H1 (cell line): ENCODE measurements around the gene RBM24. TPM values are rescaled to one million over a fixed set of nuclear protein-coding genes. Genes with fewer than 3 reads are reported as not detected.

Source experiments
- CTCF ChIA-PET: fragments of 300-600 bp; sonication (Branson Sonifier 250); formaldehyde crosslinking; loops from one replicate; lab custom pipeline; 2021; ENCODE audit not compliant: partially characterized antibody; lab: Charles Lee
- POLR2A ChIA-PET: fragments of 300-600 bp; sonication (Branson Sonifier 250); formaldehyde crosslinking; loops from one replicate; lab custom pipeline; 2021; ENCODE audit warnings: inconsistent platforms; ENCODE audit not compliant: partially characterized antibody; lab: Charles Lee
- DNase-seq, 2 experiments: peaks; one replicate each; pipeline versions ENCODE4 v3.0.0 to v3.0.0-alpha.2; 2010 to 2022; ENCODE audit warnings: low spot score in 2 of 2, low read depth in 1 of 2, mixed read lengths in 1 of 2
- FAIRE-seq: peaks from 2 replicates; lab custom pipeline; 2011; peaks lifted over from hg19 to GRCh38; lab: Jason Lieb, UNC
- H2AFZ ChIP-seq: 2 replicates; pipeline ENCODE4 v1.8.1; 2012; ENCODE audit warnings: low read length, inconsistent platforms
- H2AK5ac ChIP-seq: 2 replicates; pipeline ENCODE4 v1.6.1; 2013; ENCODE audit warnings: low read depth, low read length
- H2BK120ac ChIP-seq: replicated peaks from 2 replicates; pipeline ENCODE3; 2013; ENCODE audit warnings: low read depth, low read length, inconsistent platforms
- H2BK12ac ChIP-seq: 2 replicates; pipeline ENCODE4 v1.6.1; 2013; ENCODE audit warnings: low read depth, low read length
- H2BK15ac ChIP-seq: 2 replicates; pipeline ENCODE4 v1.6.1; 2013; ENCODE audit warnings: low read length
- H2BK20ac ChIP-seq: 2 replicates; pipeline ENCODE4 v1.6.1; 2013; ENCODE audit warnings: low read length
- H2BK5ac ChIP-seq: 2 replicates; pipeline ENCODE4 v1.6.1; 2013; ENCODE audit warnings: low read depth, low read length
- H3K14ac ChIP-seq: 2 replicates; pipeline ENCODE4 v1.6.1; 2013; ENCODE audit warnings: inconsistent platforms; ENCODE audit not compliant: insufficient read length
- H3K18ac ChIP-seq: 2 replicates; pipeline ENCODE4 v1.6.1; 2013; ENCODE audit warnings: low read length; ENCODE audit errors: extremely low read depth
- H3K23ac ChIP-seq: 2 replicates; pipeline ENCODE4 v1.6.1; 2013; ENCODE audit warnings: inconsistent platforms; ENCODE audit not compliant: insufficient read length
- H3K23me2 ChIP-seq: 2 replicates; pipeline ENCODE4 v1.6.1; 2013; ENCODE audit warnings: low read depth, low read length
- H3K27ac ChIP-seq: 2 replicates; pipeline ENCODE4 v1.6.1; 2011; ENCODE audit warnings: low read depth, low read length, inconsistent platforms
- H3K27me3 ChIP-seq, 4 experiments: replicated peaks in 1 of 4; 1 replicate in 1 of 4; 2 replicates in 3 of 4; pipeline versions ENCODE4 v1.6.1 to v1.8.1; 2011 to 2013; ENCODE audit warnings: low read length in 3 of 4, mild to moderate bottlenecking in 3 of 4, inconsistent platforms in 2 of 4, mixed read lengths in 2 of 4, moderate library complexity in 1 of 4; ENCODE audit not compliant: control insufficient read depth in 3 of 4, insufficient read depth in 3 of 4; ENCODE audit errors: extremely low read depth in 1 of 4
- H3K36me3 ChIP-seq, 4 experiments: 2 replicates each; pipeline versions ENCODE4 v1.6.1 to v1.8.1; 2011 to 2013; ENCODE audit warnings: mild to moderate bottlenecking in 4 of 4, low read length in 3 of 4, moderate library complexity in 2 of 4, control low read depth in 1 of 4, inconsistent platforms in 1 of 4; ENCODE audit not compliant: insufficient read depth in 4 of 4, control insufficient read depth in 2 of 4
- H3K4ac ChIP-seq: replicated peaks from 2 replicates; pipeline ENCODE3; 2013; ENCODE audit warnings: low read length, low read depth, mixed read lengths, inconsistent platforms; ENCODE audit not compliant: insufficient read length
- H3K4me1 ChIP-seq, 4 experiments: replicated peaks in 1 of 4; 1 replicate in 1 of 4; 2 replicates in 3 of 4; pipeline versions ENCODE4 v1.6.1 to v1.8.1; 2011 to 2013; ENCODE audit warnings: low read length in 3 of 4, inconsistent platforms in 2 of 4, mixed read lengths in 1 of 4; ENCODE audit not compliant: insufficient read depth in 4 of 4, control insufficient read depth in 3 of 4
- H3K4me2 ChIP-seq, 2 experiments: 2 replicates each; pipeline versions ENCODE4 v1.6.1 to v1.8.1; 2011 to 2013; ENCODE audit warnings: low read depth in 2 of 2, low read length in 2 of 2, control low read depth in 1 of 2, inconsistent platforms in 1 of 2, mild to moderate bottlenecking in 1 of 2; ENCODE audit not compliant: insufficient read depth in 1 of 2
- H3K4me3 ChIP-seq, 4 experiments: fragments of 200-600, 300-600 bp in 1 of 4; sonication (generic), shearing (Covaris generic), sonication (Bioruptor Twin) in 1 of 4; 2 replicates each; pipeline versions ENCODE4 v1.5.1 to v1.8.1; 2011 to 2016; ENCODE audit warnings: low read length in 4 of 4, low read depth in 3 of 4, control low read depth in 2 of 4, inconsistent platforms in 2 of 4, mild to moderate bottlenecking in 2 of 4, mixed read lengths in 1 of 4, moderate library complexity in 1 of 4; ENCODE audit not compliant: insufficient read depth in 2 of 4; ENCODE audit errors: extremely low read depth in 1 of 4
- H3K56ac ChIP-seq: replicated peaks from 2 replicates; pipeline ENCODE3; 2013; ENCODE audit warnings: low read depth, mild to moderate bottlenecking, mixed read lengths, low read length, inconsistent platforms; ENCODE audit not compliant: insufficient read length
- H3K79me1 ChIP-seq: 2 replicates; pipeline ENCODE4 v1.6.1; 2013; ENCODE audit warnings: low read depth, low read length, control low read depth
- H3K79me2 ChIP-seq, 2 experiments: 2 replicates each; pipeline versions ENCODE4 v1.6.1 to v1.8.1; 2012 to 2013; ENCODE audit warnings: low read length in 2 of 2, mild to moderate bottlenecking in 2 of 2, inconsistent platforms in 1 of 2; ENCODE audit not compliant: insufficient read depth in 2 of 2, control insufficient read depth in 1 of 2
- H3K9ac ChIP-seq, 4 experiments: replicated peaks in 1 of 4; 1 replicate in 1 of 4; 2 replicates in 3 of 4; pipeline versions ENCODE4 v1.6.1 to v1.8.1; 2011 to 2013; ENCODE audit warnings: low read depth in 3 of 4, low read length in 3 of 4, control low read depth in 2 of 4, mild to moderate bottlenecking in 2 of 4, moderate library complexity in 2 of 4, inconsistent platforms in 1 of 4; ENCODE audit errors: extremely low read depth in 1 of 4
- H3K9me3 ChIP-seq, 2 experiments: 2 replicates each; pipeline versions ENCODE4 v1.6.1 to v1.8.1; 2012 to 2013; ENCODE audit warnings: mild to moderate bottlenecking in 2 of 2, moderate library complexity in 2 of 2, control low read depth in 1 of 2, inconsistent platforms in 1 of 2, low read depth in 1 of 2, low read length in 1 of 2, mixed read lengths in 1 of 2; ENCODE audit not compliant: insufficient read depth in 2 of 2
- H4K20me1 ChIP-seq, 2 experiments: replicated peaks in 1 of 2; 2 replicates each; pipeline versions ENCODE3 to v1.8.1; 2011 to 2013; ENCODE audit warnings: inconsistent platforms in 2 of 2, low read length in 2 of 2, mild to moderate bottlenecking in 1 of 2; ENCODE audit not compliant: insufficient read depth in 2 of 2, control insufficient read depth in 1 of 2
- H4K5ac ChIP-seq: 2 replicates; pipeline ENCODE4 v1.6.1; 2013; ENCODE audit warnings: low read length, low read depth, mixed read lengths, inconsistent platforms; ENCODE audit not compliant: insufficient read length
- H4K8ac ChIP-seq: 2 replicates; pipeline ENCODE4 v1.8.0; 2013; ENCODE audit warnings: mild to moderate bottlenecking, moderate library complexity, low read length, inconsistent platforms; ENCODE audit not compliant: insufficient read depth; ENCODE audit errors: extremely low read depth
- H4K91ac ChIP-seq: replicated peaks from 2 replicates; pipeline ENCODE3; 2013; ENCODE audit warnings: low read length, mixed read lengths, inconsistent platforms; ENCODE audit not compliant: insufficient read length
- ATF2 ChIP-seq: IDR thresholded peaks from 2 replicates; pipeline ENCODE4 v1.6.1; 2012; ENCODE audit warnings: low read length, inconsistent platforms
- BRCA1 ChIP-seq: IDR thresholded peaks from 2 replicates; pipeline ENCODE4 v1.6.1; 2012; ENCODE audit warnings: low read depth, low read length, improper control_type of control experiment
- CEBPB ChIP-seq: IDR thresholded peaks from 2 replicates; pipeline ENCODE4 v1.6.1; 2012; ENCODE audit warnings: low read depth, low read length
- EP300 ChIP-seq, 2 experiments: IDR thresholded peaks; 1 replicate in 1 of 2; 2 replicates in 1 of 2; pipeline ENCODE4 v1.6.1; 2011 to 2012; ENCODE audit warnings: low read depth in 2 of 2, low read length in 2 of 2, mild to moderate bottlenecking in 2 of 2, borderline replicate concordance in 1 of 2, inconsistent platforms in 1 of 2, moderate library complexity in 1 of 2
- HDAC6 ChIP-seq: IDR thresholded peaks from one replicate; pipeline ENCODE4 v1.7.1; 2012; ENCODE audit warnings: low read depth, mild to moderate bottlenecking, inconsistent platforms, low read length, moderate library complexity
- MAFK ChIP-seq: IDR thresholded peaks from 2 replicates; pipeline ENCODE4 v1.6.1; 2012; ENCODE audit warnings: low read depth, mild to moderate bottlenecking, improper control_type of control experiment, low read length
- RNF2 ChIP-seq: fragments of 200-900, 300-1000 bp; sonication (generic); IDR thresholded peaks from 2 replicates; pipeline ENCODE4 v1.7.1; 2016; ENCODE audit warnings: borderline replicate concordance, low read depth, mild to moderate bottlenecking, antibody characterized with exemption, low read length; ENCODE audit not compliant: poor library complexity, severe bottlenecking; ENCODE audit errors: missing control alignments
- SAP30 ChIP-seq: fragments of 300-600 bp; sonication (generic); IDR thresholded peaks from 2 replicates; pipeline ENCODE4 v1.7.1; 2012; ENCODE audit warnings: low read length, moderate library complexity, mild to moderate bottlenecking, inconsistent platforms; ENCODE audit not compliant: insufficient read depth, insufficient replicate concordance
- TAF7 ChIP-seq: optimal IDR thresholded peaks from 2 replicates; pipeline ENCODE3; 2011; ENCODE audit warnings: low read depth, mild to moderate bottlenecking, inconsistent platforms, low read length, moderate library complexity, borderline replicate concordance
- ZNF274 ChIP-seq: IDR thresholded peaks from 2 replicates; pipeline ENCODE4 v1.7.0; 2012; ENCODE audit warnings: low read length, borderline replicate concordance; ENCODE audit errors: extremely low read depth
- WGBS, 2 experiments: shearing (Covaris generic) in 1 of 2; methylation state at CpG; one replicate each; pipeline versions ENCODE4 v1.1.6 to v1.1.7; 2013 to 2015; ENCODE audit warnings: low lambda C conversion rate in 2 of 2, mixed read lengths in 2 of 2, inconsistent platforms in 1 of 2, low coverage in 1 of 2, missing lambda C conversion rate in 1 of 2; ENCODE audit not compliant: insufficient replicate concordance in 2 of 2, insufficient coverage in 1 of 2, insufficient read length in 1 of 2; ENCODE audit errors: extremely low coverage in 1 of 2, missing lambda C conversion rate in 1 of 2; 5-methylcytosine and 5-hydroxymethylcytosine counted together
- polyA plus RNA-seq, 7 experiments: library from polyadenylated mRNA; depleted of rRNA in 3 of 7; stranded (reverse) in 5 of 7; unstranded in 2 of 7; fragments of >200 nt in 5 of 7; fragments of 200-250 nt in 2 of 7; gene quantifications; 1 replicate in 5 of 7; 2 replicates in 1 of 7; 4 replicates in 1 of 7; pipeline versions ENCODE4 v1.2.1 to v1.2.3, GENCODE V29; 2011 to 2013; ENCODE audit warnings: missing spikeins in 2 of 7, mixed read lengths in 2 of 7
- total RNA-seq: library from RNA; stranded (reverse); fragmentation: NEBNext Ultra II Directional; extraction: Animal tissue kit (Norgen Biotek cat#: 25700); gene quantifications from 2 replicates; pipeline ENCODE4 v1.2.1, GENCODE V29; 2021

RBM24 gene
- total and polyA plus RNA-seq, 2 of the 8 experiments (the other 6 are each of a cell fraction or from before 2014, with no cell fraction given): 0.52 to 2.6 TPM

DNA sequence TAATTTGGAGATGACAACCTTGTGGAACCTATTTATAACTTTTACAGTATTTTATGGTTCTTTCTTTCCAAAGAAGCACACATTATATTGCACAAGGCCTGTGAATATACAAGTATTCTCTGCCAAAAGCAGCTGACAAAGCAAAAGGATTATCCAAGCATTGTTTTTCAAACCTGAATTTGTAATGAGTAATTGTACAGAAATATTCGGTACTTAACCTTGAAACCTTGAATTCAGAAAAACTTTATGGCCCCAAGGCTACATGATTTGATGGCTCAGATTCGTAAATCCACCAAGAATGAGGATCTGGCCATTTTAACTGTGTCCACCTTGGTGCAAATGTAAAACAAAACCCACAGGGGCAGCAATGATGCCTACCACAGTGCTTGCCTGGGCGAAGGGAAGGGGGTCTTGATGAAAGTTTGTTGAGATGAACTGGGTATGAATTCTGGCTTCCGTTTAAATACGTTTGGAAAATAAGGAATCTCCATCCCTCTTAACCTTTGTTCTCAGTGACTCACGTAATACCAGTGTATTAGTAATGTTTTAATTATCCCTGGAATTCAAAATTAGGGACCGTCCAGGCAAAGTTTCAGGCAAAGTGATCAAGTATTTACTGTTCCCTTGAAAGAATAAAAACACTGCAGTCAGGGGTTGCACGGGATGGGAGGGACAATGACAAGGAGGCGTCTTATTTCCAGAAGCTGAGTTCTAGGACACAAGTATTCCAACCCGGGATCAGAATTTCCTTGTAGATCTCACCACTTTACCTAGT, 2.7 kb upstream of the RBM24 start:
- peaks cover 8% of the 10 kb centered on the region; the same call in 1 of the 2 replicates for H3K23me2 ChIP-seq
- H4K91ac ChIP-seq: no peak overlapping the region
- H2BK5ac ChIP-seq: no peak overlapping the region
- H3K27ac ChIP-seq: no peak overlapping the region
- H3K4me2 ChIP-seq: no peak overlapping the region
- DNase-seq (no peak), FAIRE-seq (no peak)
- H3K4me3 ChIP-seq: no peak overlapping the region
- H2BK12ac ChIP-seq: no peak overlapping the region
- peaks cover 25 to 48% (median 42%) of the 10 kb centered on the region in 4 experiments for H3K27me3 ChIP-seq
- no peak overlapping the region for H2AFZ ChIP-seq
- H2AK5ac ChIP-seq: no peak overlapping the region
- peaks cover 0 to 4% (median under 1%) of the 10 kb centered on the region in 4 experiments; a peak in 4 of 7 replicates for H3K4me1 ChIP-seq
- no peaks in the 10 kb centered on the region for H3K79me1 ChIP-seq
- H3K36me3 ChIP-seq: no peaks in the 10 kb centered on the region
- no peak overlapping the region for H4K8ac ChIP-seq
- H2BK20ac ChIP-seq: no peak overlapping the region
- no peaks in the 10 kb centered on the region for H3K79me2 ChIP-seq
- CTCF ChIA-PET: no interaction called here
- peaks cover 0 to 4% of the 10 kb centered on the region in 2 experiments for H4K20me1 ChIP-seq
- no peak overlapping the region for H3K9ac ChIP-seq
- H3K23ac ChIP-seq: no peak overlapping the region
- no peaks in the 10 kb centered on the region for H3K9me3 ChIP-seq
- H3K14ac ChIP-seq: no peak overlapping the region
- no peak overlapping the region for H3K4ac ChIP-seq
- WGBS, 2 experiments: 66% methylated on average over 10 of the region's 10 CpGs; no CpG with 5 or more reads in 1 of the 2 experiments
- no peak overlapping the region for H3K18ac ChIP-seq
- no peak overlapping the region for H4K5ac ChIP-seq
- no peak overlapping the region for H2BK120ac ChIP-seq
- no peak overlapping the region for H2BK15ac ChIP-seq
- POLR2A ChIA-PET: no interaction called here
- H3K56ac ChIP-seq: no peak overlapping the region
- TF ChIP-seq SAP30 (no peak), ATF2 (no peak), BRCA1 (no peak), ZNF274 (no peak), RNF2 (no peak), TAF7 (no peak), EP300 (IDR thresholded peaks at IDR 0.05; ENCODE audit: borderline replicate concordance in 1 of 2, low read depth in 2 of 2, low read length in 2 of 2) (no peak), CEBPB (no peak), HDAC6 (no peak), MAFK (no peak)
